Adrenal gland (tissue), 12 donors: ENCODE measurements around the gene TYRO3. TPM values are rescaled to one million over a fixed set of nuclear protein-coding genes. Genes with fewer than 3 reads are reported as not detected.
A peak's percentile ranks its signal among the peaks of the same experiment; 100 is the strongest.
"Not testable (repeated sequence)": the region's sequence is repeated elsewhere in the genome, so short reads cannot be mapped to it uniquely, and the experiment has no call there.

Source experiments
- DNase-seq, 7 donors: peaks; one replicate each; pipeline ENCODE4 v3.0.0-alpha.2; 2019 to 2020
- H3K27ac ChIP-seq, 5 donors: fragments of 200-600 bp; sonication (generic) in 4 of 5; 1 replicate in 3 of 5; 2 replicates in 2 of 5; pipeline versions ENCODE4 v1.5.1 to v1.8.0; 2016 to 2020; ENCODE audit warnings: mild to moderate bottlenecking in 1 of 5
- H3K27me3 ChIP-seq: fragments of 200-600 bp; 2 replicates; pipeline ENCODE4 v1.8.0; 2021
- H3K36me3 ChIP-seq, 2 donors: fragments of 200-600 bp; replicated peaks in 1 of 2; 1 replicate in 1 of 2; 2 replicates in 1 of 2; pipeline versions ENCODE4 v1.5.1 to v1.8.0; 2018 to 2022
- H3K4me1 ChIP-seq, 2 donors: fragments of 200-600 bp; replicated peaks in 1 of 2; 1 replicate in 1 of 2; 2 replicates in 1 of 2; pipeline versions ENCODE4 v1.5.1 to v1.8.0; 2018 to 2021
- H3K4me3 ChIP-seq, 4 donors: fragments of 200-600 bp; sonication (generic) in 3 of 4; one replicate each; pipeline ENCODE4 v1.5.1; 2016 to 2018
- H3K9me3 ChIP-seq, 3 donors: fragments of 200-600 bp; sonication (generic) in 1 of 3; replicated peaks in 1 of 3; 1 replicate in 2 of 3; 2 replicates in 1 of 3; pipeline versions ENCODE4 v1.5.1 to v1.8.0; 2016 to 2021
- CTCF ChIP-seq, 6 experiments: fragments of 450-650 bp in 4 of 6; fragments of 200-600 bp in 2 of 6; sonication (generic) in 1 of 6; IDR thresholded peaks; 1 replicate in 5 of 6; 2 replicates in 1 of 6; pipeline versions ENCODE4 v1.5.1 to v1.8.0; 2016 to 2021; ENCODE audit warnings: antibody characterized with exemption in 6 of 6, mild to moderate bottlenecking in 2 of 6, moderate library complexity in 1 of 6
- POLR2A ChIP-seq, 2 donors: fragments of 450-650 bp; IDR thresholded peaks; one replicate each; pipeline ENCODE4 v1.6.1; 2017; ENCODE audit warnings: antibody characterized with exemption in 2 of 2, mild to moderate bottlenecking in 2 of 2, moderate library complexity in 1 of 2
- WGBS, 4 donors: extraction: QIAGEN DNeasy Blood & Tissue Kit in 2 of 4; methylation state at CpG; one replicate each; pipeline versions ENCODE4 v1.1.5 to v1.1.7; 2013 to 2017; 5-methylcytosine and 5-hydroxymethylcytosine counted together
- intact Hi-C, 2 donors: fragments of 100-400 bp; cut with DNase I; formaldehyde crosslinking; loops; one replicate each; pipeline versions ENCODE4 v1.14.1 to v1.15.0; 2022 to 2023
- polyA plus RNA-seq, 3 donors: library from polyadenylated mRNA; stranded (reverse); fragments of 200-250 nt in 2 of 3; fragments of 350-450 nt in 1 of 3; fragmentation: Illumina TruSeq in 1 of 3; extraction: RNeasy Lipid Tissue Mini Kit (QIAGEN cat#74804) in 1 of 3; gene quantifications; one replicate each; pipeline ENCODE4 v1.2.3, GENCODE V29; 2013 to 2014
- total RNA-seq, 9 donors: library from RNA; depleted of rRNA in 4 of 9; stranded (reverse); fragments of >200 nt in 4 of 9; fragments of 120-200 nt in 1 of 9; fragmentation: NEBNext Ultra II Directional in 1 of 9; extraction: Animal tissue kit (Norgen Biotek cat#: 25700) in 1 of 9; gene quantifications; one replicate each; pipeline versions ENCODE4 v1.1.0 to v1.2.4, GENCODE V29; 2013 to 2023
- donor health status: healthy with polysubstance abuse.
- donor health status: Bipolar disorder and iron deficiency.
- donor health status: DM: yes; HTN: yes; CAD: no.
- donor health status: DM: no; HTN: no; CAD: no.
- donor health status: DM: no; HTN: no; CAD: no.
- donor health status: DM: yes; HTN: yes; CAD: no.

Gene TYRO3
- total and polyA plus RNA-seq, 12 donors: 8.8 to 44.6 (median 16.9) TPM

GRCh38 chr15:41584636-41585126 lies 25.7 kb downstream of the TYRO3 start:
- DNase-seq: no peak
- Histone ChIP-seq H3K36me3 (no peaks in the 10 kb centered on the region), H3K9me3 (no peaks in the 10 kb centered on the region), H3K27me3 (no peaks in the 10 kb centered on the region), H3K4me1 (peaks cover 0 to 15% of the 10 kb centered on the region in 2 donors), H3K27ac (peak overlapping the region in 2 of 5 donors; percentile 53 to 73), H3K4me3 (peak overlapping the region in 2 of 4 donors; percentile 25 to 61)
- TF ChIP-seq POLR2A (IDR thresholded peaks at IDR 0.05): no peak
- TF ChIP-seq CTCF (IDR thresholded peaks at IDR 0.05): no peak
- 91 to 97% (median 94%) methylated on average over 7 of the region's 7 CpGs for WGBS, 4 donors
- intact Hi-C loops: no loop called here

- Histone ChIP-seq H3K4me3 (peak overlapping the region in 3 of 4 donors; percentile 5 to 61 (median 25)), H3K27me3 (no peaks in the 10 kb centered on the region), H3K4me1 (peaks cover 0 to 15% of the 10 kb centered on the region in 2 donors), H3K36me3 (no peaks in the 10 kb centered on the region), H3K27ac (peak overlapping the region in 4 of 5 donors; percentile 42 to 79 (median 63)), H3K9me3 (no peaks in the 10 kb centered on the region)
- peak; percentile 52 to 72 (median 68) for DNase-seq
- WGBS, 4 donors: 0 to 10% (median 5%) methylated on average over 17 to 78 of the region's 78 CpGs
- intact Hi-C loops: no loop called here
- TF ChIP-seq POLR2A (IDR thresholded peaks at IDR 0.05) (no peak), CTCF (IDR thresholded peaks at IDR 0.05) (peak in 5 of 6 experiments; percentile 44 to 71 (median 52))
These were observed 26.4 kb downstream of the TYRO3 start for GRCh38 chr15:41585127-41586047.

- H3K4me3 ChIP-seq, H3K9me3 ChIP-seq, DNase-seq, H3K27ac ChIP-seq, H3K27me3 ChIP-seq, intact Hi-C loops, H3K36me3 ChIP-seq: not testable (repeated sequence)
- peaks cover 0 to 15% of the 10 kb centered on the region in 2 donors for H3K4me1 ChIP-seq
- 89 to 90% (median 90%) methylated on average over 14 of the region's 14 CpGs for WGBS, 4 donors
These were observed 27.7 kb downstream of the TYRO3 start for GRCh38 chr15:41586531-41587282.

GRCh38 chr15:41589018-41589417 lies 30.0 kb downstream of the TYRO3 start:
- 65 to 76% (median 73%) methylated on average over 4 of the region's 4 CpGs for WGBS, 4 donors
- H3K9me3 ChIP-seq, H3K27ac ChIP-seq, H3K27me3 ChIP-seq, DNase-seq, H3K36me3 ChIP-seq, H3K4me3 ChIP-seq, intact Hi-C loops: not testable (repeated sequence)
- H3K4me1 ChIP-seq: peaks cover 0 to 15% of the 10 kb centered on the region in 2 donors

- H3K36me3 ChIP-seq, H3K27ac ChIP-seq, DNase-seq, H3K4me3 ChIP-seq, intact Hi-C loops, H3K9me3 ChIP-seq, H3K27me3 ChIP-seq: not testable (repeated sequence)
- peaks cover 0 to 14% of the 10 kb centered on the region in 2 donors for H3K4me1 ChIP-seq
- 72 to 80% (median 75%) methylated on average over 2 of the region's 2 CpGs for WGBS, 4 donors
These were observed 30.6 kb downstream of the TYRO3 start for GRCh38 chr15:41589571-41589970.

- intact Hi-C loops: not testable (repeated sequence)
- 81 to 88% (median 82%) methylated on average over 6 of the region's 6 CpGs for WGBS, 4 donors
These were observed 32.2 kb downstream of the TYRO3 start for GRCh38 chr15:41591217-41591616.

GRCh38 chr15:41592718-41593117 lies 33.7 kb downstream of the TYRO3 start:
- H3K27me3 ChIP-seq, H3K4me3 ChIP-seq, H3K27ac ChIP-seq, H3K9me3 ChIP-seq, intact Hi-C loops, DNase-seq, H3K4me1 ChIP-seq, H3K36me3 ChIP-seq: not testable (repeated sequence)
- WGBS, 4 donors: 86 to 89% (median 87%) methylated on average over 8 of the region's 8 CpGs

More at GRCh38 chr15:41591217-41591616, 32.2 kb downstream of the TYRO3 start:
- not testable (repeated sequence) for H3K4me3 ChIP-seq, H3K27ac ChIP-seq, H3K27me3 ChIP-seq, H3K4me1 ChIP-seq, DNase-seq, H3K36me3 ChIP-seq, H3K9me3 ChIP-seq
